Measurements from ENCODE around the gene KIF21A. TPM values are rescaled to one million over a fixed set of nuclear protein-coding genes. Genes with fewer than 3 reads are reported as not detected.

KIF21A gene
- total and polyA plus RNA-seq, 5 donors from 2014 or later, result 1.7 to 10.7 (median 2.1) TPM

- peaks cover 0 to 4% (median 0%) of the 10 kb centered on the region in 4 donors for H3K4me1 Mint-ChIP-seq
- no peak for ATAC-seq (ENCODE audit: low read depth in 2 of 2)
- Histone ChIP-seq H3K27me3 (ENCODE audit: control insufficient read depth, insufficient read depth, low read length) (peaks cover 9% of the 10 kb centered on the region), H3K27ac (ENCODE audit: insufficient read depth, low read length, poor library complexity, severe bottlenecking) (no peak overlapping the region), H3K9me3 (ENCODE audit: control insufficient read depth in 2 of 2, low read length in 2 of 2) (no peaks in the 10 kb centered on the region), H3K4me3 (ENCODE audit: low read depth, low read length) (no peak overlapping the region), H3K36me3 (ENCODE audit: control insufficient read depth, insufficient read depth, low read length) (no peaks in the 10 kb centered on the region), H3K4me1 (ENCODE audit: control insufficient read depth, insufficient read depth, low read length, poor library complexity, severe bottlenecking) (no peaks in the 10 kb centered on the region)
- no peak overlapping the region for H3K4me3 Mint-ChIP-seq
- H3K36me3 Mint-ChIP-seq, result no peaks in the 10 kb centered on the region
- H3K9me3 Mint-ChIP-seq, result peaks cover 0 to 3% (median 0%) of the 10 kb centered on the region in 7 donors
- H3K27me3 Mint-ChIP-seq, result peaks cover 5% of the 10 kb centered on the region
- DNase-seq, result no peak
- H3K27ac Mint-ChIP-seq, result no peak overlapping the region
Measured at GRCh38 chr12:39269492-39269891, 173.4 kb downstream of the KIF21A start.

DNA sequence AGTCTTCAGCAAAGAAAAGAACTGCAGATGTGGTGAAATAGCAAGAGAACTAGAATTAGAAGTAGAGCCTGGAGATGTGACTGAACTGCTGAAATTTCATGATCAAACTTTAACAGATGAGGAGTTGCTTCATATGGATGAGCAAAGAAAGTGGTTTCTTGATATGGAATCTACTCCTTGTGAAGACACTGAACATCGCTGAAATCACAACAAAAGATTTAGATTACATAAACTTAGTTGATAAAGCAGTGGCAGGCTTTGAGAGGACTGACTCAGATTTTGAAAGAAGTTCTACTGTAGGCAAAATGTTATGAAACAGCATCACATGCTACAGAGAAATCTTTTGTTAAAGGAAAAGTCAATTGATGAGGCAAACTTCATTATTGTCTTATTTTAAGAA lies 175.0 kb downstream of the KIF21A start:
- Histone ChIP-seq H3K36me3 (ENCODE audit: control insufficient read depth, insufficient read depth, low read length) (no peaks in the 10 kb centered on the region), H3K4me3 (ENCODE audit: low read depth, low read length) (no peak overlapping the region), H3K9me3 (ENCODE audit: control insufficient read depth in 2 of 2, low read length in 2 of 2) (no peaks in the 10 kb centered on the region), H3K4me1 (ENCODE audit: control insufficient read depth, insufficient read depth, low read length, poor library complexity, severe bottlenecking) (no peaks in the 10 kb centered on the region), H3K27me3 (ENCODE audit: control insufficient read depth, insufficient read depth, low read length) (peaks cover 4% of the 10 kb centered on the region), H3K27ac (ENCODE audit: insufficient read depth, low read length, poor library complexity, severe bottlenecking) (no peak overlapping the region)
- H3K27ac Mint-ChIP-seq, result no peak overlapping the region
- H3K27me3 Mint-ChIP-seq, result no peaks in the 10 kb centered on the region
- H3K9me3 Mint-ChIP-seq, result peaks cover 0 to 4% (median 0%) of the 10 kb centered on the region in 7 donors
- ATAC-seq (ENCODE audit: low read depth in 2 of 2) (no peak), DNase-seq (no peak)
- no peak overlapping the region for H3K4me3 Mint-ChIP-seq
- no peaks in the 10 kb centered on the region for H3K36me3 Mint-ChIP-seq
- H3K4me1 Mint-ChIP-seq, result peaks cover 0 to under 1% (median 0%) of the 10 kb centered on the region in 4 donors

- Mint-ChIP-seq H3K27me3 (no peaks in the 10 kb centered on the region), H3K36me3 (no peaks in the 10 kb centered on the region), H3K4me1 (no peaks in the 10 kb centered on the region)
Measured at GRCh38 chr12:39252628-39253027, 190.3 kb downstream of the KIF21A start.

More at GRCh38 chr12:39252628-39253027, 190.3 kb downstream of the KIF21A start:
- H3K9me3 Mint-ChIP-seq, result peaks cover 0 to 4% (median 0%) of the 10 kb centered on the region in 7 donors
- Histone ChIP-seq H3K4me1 (ENCODE audit: control insufficient read depth, insufficient read depth, low read length, poor library complexity, severe bottlenecking) (no peaks in the 10 kb centered on the region), H3K4me3 (ENCODE audit: low read depth, low read length) (no peak overlapping the region), H3K27me3 (ENCODE audit: control insufficient read depth, insufficient read depth, low read length) (peaks cover 3% of the 10 kb centered on the region), H3K9me3 (ENCODE audit: control insufficient read depth in 2 of 2, low read length in 2 of 2) (peaks cover 2 to 4% of the 10 kb centered on the region in 2 experiments), H3K36me3 (ENCODE audit: control insufficient read depth, insufficient read depth, low read length) (no peaks in the 10 kb centered on the region), H3K27ac (ENCODE audit: insufficient read depth, low read length, poor library complexity, severe bottlenecking) (no peak overlapping the region)
- ATAC-seq (ENCODE audit: low read depth in 2 of 2) (no peak), DNase-seq (no peak)
- no peak overlapping the region for H3K27ac Mint-ChIP-seq
- no peak overlapping the region for H3K4me3 Mint-ChIP-seq

Other genes with a start within 250 kb of the KIF21A start
- gene ABCD2, start 176.7 kb upstream of the KIF21A start, total RNA-seq, result 8.8 TPM
- gene ABCD2, start 176.7 kb upstream of the KIF21A start, polyA plus RNA-seq, result 10 to 100 TPM in 1 of 4 donors, 1 to 10 TPM in 3; 6.4 to 11.9 (median 7.9) TPM